Measurements from ENCODE around the gene PAX6.

Gene PAX6

DNA sequence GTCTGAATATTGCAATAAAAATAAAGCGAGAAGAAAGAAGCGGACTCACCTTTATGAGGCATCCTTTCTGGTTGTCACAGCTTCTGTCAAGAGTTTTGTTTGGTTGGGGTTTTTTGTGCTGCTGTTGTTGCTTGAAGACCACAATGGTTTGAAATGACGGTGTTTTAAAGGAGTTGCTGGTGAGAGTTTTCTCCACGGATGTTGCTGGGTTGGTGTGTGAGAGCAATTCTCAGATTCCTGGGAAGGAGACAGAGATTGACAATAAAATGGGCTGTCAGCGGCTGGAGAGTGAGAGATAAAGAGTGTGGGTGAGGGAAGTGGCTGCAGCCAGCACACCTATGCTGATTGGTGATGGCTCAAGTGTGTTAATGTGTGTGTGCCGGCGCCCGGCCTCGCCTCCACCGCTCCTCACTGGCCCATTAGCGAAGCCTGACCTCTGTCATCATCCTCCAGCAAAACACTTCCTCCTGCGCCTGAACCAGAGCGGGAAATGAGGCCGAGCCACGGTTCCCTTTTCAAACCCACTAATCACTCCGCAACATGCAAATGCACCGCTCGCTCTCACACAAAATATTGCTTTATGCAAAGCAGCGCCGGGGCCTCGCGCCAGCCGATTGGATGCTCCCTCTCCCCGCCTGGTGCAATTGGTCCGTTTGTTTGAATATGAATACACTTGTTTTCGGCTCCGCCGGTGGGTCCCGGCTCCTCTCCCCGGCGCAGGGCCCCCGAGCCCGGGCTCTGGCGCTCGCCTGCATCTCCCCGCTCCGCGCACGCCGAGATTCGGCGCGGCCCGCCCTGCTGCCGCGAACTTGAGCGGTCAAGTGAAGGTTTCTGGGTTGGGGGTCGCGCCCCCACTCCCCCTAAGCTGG lies at the start of gene PAX6:
Gene PAX6 (minus strand): TSS at position 544 of the 869 bp plus-strand sequence. CDS start 4,911 bp downstream, outside the sequence.
- DNase-seq = no peak

GRCh38 chr11:31860391-31860790 lies 49.3 kb upstream of the PAX6 start:
- no peak for DNase-seq

GRCh38 chr11:31856248-31856647 lies 45.1 kb upstream of the PAX6 start:
- DNase-seq = no peak

DNA sequence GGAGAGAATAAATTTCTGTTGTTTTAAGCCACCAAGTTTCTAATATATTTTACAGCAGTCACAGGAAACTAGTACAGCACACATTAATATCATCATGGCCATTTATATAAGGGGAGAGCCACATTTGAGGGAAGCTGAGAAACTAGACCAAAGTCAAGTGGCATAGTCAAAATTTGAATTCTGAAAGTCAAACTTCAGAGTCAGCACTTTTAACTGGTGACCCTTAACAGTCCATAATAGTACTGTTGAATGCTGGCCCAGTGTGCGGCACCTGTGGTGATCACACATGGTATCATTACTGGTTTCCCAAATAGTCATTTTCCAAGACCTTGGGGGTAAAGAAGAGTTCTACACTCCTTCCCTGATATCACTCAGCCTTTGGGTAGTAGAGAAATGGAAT lies 44.3 kb upstream of the PAX6 start:
- DNase-seq = no peak

DNA sequence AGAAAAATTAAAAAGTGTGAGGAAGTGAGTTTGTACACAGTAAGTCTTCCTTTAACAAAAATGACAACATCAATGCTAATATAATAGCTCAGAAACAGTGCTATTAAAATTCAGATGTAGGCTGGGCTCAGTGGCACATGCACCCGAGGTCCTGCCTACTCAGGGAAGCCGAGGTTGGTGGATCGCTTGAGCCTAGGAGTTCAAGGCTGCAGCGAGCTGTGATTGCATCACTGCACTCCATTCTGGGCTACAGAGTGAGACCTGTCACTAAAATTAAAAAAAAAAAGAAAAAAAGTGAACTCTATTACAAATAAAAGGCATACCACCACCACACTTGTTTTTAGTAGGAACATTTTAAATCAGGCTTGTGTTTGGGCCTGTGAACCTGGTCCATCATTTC lies 39.2 kb upstream of the PAX6 start:
- DNase-seq = no peak

GRCh38 chr11:31847761-31848160 lies 36.6 kb upstream of the PAX6 start:
- no peak for DNase-seq

DNA sequence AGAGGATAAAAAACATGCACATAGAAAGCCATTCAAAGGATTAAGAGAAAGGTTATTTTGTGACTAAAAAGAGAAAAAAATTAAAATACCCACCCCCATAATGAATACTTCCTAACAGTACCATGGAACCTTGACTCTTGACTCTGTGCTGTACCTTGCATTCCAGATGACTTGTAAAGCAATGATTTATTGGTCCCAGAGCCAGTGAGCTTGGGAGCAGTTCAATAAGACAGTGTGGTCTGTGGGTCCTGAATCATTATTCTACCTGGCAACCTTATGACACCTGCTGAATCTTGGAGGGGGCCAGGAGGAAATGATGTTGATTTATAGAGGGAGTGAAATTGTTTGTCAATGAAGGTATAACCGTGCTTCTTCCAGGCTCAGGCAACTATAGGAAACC lies 34.2 kb upstream of the PAX6 start:
- DNase-seq = no peak

GRCh38 chr11:31844351-31844750 lies 33.2 kb upstream of the PAX6 start:
- DNase-seq = no peak

DNA sequence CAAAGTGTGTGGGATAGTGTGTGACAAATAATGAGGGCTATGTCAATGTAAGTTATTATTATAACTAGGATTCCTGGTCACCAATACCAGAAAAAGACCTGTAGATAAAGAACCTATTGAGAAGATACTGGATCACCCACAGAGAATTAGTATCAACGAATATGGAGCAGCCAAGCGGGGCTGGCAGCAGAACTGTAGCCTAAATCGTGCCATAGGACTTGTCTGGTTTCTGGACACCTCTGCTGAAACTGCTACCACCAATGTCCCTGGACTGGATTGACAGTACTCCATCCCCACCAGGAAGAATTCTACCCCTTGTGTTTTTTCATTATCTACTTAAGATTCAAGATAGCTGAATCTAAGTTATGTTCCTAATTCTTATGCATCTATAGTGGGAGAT lies 30.3 kb upstream of the PAX6 start:
- DNase-seq = no peak

DNA sequence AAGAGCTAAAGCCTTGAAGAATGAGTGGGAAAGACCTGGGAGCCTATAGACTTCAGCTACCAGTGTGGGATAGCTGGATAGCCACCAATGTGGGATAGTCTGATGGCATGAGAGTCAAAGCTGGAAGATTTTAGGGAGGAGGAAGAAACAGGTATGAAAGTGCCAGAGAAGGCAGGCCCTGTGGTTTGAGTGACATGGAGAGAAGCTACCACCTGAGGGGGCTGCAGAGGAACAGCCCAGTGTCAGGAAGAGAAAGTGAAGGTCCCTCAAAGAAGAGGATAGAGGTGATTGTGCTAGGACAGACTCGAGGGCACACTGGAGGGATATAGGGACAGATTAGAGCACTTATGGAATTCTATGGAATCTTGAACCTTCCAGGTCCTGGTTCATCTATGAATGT lies 23.1 kb upstream of the PAX6 start:
- DNase-seq = no peak

- no peak for DNase-seq
Measured at GRCh38 chr11:31830406-31830805, 19.3 kb upstream of the PAX6 start.

- DNase-seq = no peak
Measured at GRCh38 chr11:31828217-31828616, 17.1 kb upstream of the PAX6 start.

DNA sequence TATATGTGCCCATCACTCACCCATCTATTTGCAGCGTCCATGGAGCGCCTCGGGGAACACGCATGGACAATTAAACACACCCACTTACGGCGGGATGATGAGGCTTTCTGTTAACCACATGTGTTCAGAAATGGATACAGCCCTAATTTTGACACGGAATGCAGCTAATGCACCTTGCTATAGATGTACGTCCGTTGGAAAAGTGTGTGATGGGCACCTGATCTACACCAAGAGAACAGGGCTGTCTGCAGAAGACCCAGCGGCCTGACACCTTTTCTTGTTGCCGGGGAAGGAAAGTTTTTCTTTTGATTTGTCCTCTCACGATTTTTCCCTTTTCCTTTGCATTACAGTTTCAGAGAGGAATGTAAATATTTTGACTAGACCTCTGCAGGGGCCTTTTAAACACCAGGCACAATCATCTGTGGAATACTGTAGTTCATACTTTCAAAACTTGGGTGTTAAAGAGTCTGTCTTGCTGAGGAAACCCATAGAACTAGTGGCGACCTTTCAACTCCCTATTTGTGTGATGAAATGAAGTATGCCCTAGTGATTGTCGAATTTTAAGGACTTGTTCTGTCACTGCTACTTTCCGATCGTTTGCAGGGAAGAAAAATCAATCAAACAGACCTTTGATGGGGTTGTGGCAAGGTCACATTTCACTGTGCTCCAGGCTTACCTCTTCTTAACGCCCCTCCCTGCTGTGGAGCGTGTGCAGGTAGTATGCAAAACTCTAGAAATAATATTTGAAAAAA lies 16.5 kb upstream of the PAX6 start:
- no peak for DNase-seq

GRCh38 chr11:31826536-31827438 lies 15.7 kb upstream of the PAX6 start:
- no peak for DNase-seq

- DNase-seq = no peak
Measured at GRCh38 chr11:31825838-31826484, 14.8 kb upstream of the PAX6 start.

DNA sequence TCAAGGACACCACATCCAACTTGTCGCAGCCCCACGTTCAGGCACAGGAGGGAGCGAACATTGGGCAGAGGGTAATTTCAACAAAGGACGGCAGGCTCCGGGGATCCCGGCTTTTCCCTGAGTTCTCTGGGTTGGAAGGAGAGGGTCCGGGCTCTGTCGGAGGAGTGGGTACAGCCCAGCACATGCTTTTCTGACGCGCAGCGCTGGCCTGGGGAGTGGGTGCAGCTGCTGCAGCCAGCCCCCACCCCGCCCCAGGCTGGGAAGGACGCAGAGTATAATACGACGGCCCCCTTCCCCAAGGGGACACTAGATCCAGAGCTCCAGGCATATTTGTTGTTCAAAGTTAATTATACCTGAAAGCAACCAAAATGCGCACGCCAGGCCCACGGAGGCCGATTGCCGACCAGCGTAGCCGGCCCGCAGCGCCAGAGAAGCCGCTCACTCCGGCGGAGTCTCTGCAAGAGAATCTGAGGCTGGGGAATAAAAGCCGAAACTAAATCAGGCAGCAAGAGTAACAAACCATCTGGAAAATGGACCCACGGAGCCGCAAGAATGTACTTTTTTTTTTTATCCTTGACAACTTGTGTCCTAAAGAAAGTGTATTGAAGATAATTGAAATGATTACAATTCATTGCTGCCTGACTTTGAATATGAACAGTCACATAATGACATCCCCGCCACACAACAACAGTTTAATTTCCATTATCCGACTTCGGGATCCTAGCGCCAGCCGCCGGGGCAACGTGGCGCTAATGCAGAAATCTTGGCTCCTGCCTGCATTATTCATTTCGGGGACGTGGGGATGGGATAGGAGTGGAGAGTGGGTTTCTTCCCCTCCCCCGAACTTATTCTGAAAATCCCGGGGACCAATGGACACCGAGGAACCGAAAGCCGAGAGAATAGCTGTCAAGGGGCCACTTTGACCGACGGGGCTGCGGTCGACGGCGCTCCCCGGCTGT lies 14.0 kb upstream of the PAX6 start:
- no peak for DNase-seq

DNA sequence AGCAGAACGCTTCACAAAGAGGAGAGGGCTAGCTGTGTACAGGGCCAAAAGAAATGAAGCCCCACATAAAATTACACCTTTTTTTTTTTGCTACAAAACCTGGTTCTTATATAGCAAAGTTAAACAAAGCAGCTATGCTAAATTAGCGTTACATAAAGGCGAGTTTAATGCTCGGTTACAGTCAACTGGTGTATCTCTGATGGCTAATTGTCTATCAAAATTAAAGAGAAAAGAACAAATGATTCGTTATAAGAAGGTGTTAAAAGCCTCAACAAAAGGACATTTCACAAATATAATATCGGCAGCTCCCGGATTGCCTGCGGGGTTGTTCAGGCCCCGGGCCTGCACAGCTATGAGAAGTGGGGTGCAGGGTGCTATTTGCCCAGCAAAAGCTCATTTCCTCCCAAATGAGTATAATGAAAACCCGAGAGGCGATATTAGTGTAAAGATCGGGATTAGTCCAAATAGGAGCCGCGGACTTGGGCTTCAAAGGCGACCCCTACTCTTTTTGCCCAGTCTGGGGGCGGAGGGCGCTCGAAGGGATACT lies 13.3 kb upstream of the PAX6 start:
- no peak for DNase-seq

DNA sequence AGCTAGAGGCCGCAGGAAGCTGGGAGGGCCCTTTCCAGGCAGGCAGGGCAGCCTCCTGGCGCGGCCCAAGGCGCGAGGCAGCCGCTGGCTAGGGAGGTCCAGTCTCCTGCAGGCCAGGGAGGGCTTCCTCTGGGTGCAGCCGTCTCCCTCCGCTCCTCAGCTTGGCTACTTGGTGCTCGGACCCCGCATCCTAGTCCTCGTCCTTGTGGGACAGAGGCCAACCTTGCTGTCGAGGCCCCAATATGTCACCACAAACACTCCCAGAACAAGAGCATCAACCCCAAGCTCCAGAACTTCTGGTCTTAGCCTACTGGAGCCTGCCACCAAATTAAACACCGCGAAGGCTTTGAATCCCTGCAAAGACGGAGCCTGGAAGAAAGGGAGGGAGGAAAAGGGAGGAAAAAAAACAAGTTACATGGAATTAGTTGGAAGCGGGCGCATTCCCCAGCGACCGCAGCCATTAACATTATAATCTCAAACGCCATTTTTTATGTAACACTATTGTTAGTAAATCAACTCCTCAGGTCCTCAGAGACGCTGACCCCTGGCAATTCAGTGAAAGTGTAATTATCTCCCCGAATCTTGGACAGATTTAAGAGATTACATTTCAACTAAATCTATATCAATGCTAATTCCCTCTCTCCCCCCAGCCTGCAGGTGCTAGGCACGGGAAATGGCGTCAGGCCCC lies 12.7 kb upstream of the PAX6 start:
- DNase-seq = no peak

- no peak for DNase-seq
Measured at GRCh38 chr11:31822927-31823643, 12.0 kb upstream of the PAX6 start.
